ENCODE data around the gene MORN2.

Gene MORN2

DNA sequence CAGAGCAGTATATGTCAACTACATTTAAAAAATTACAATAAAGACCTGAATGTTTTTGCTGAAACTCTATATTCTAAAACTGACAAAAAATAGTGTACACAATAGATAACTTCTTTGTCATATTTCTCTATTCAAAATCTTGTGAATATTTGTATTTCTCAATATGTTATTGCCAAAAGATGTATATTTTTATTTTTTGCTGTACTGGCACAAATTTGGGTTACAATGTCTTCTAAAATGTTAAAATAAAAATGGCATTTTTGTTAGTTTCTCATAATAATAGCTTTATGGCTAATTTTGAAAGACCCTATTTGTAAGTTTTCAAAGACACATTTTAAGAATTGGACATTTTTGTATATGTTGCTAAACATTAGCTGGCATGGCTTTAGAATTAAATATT lies 13.3 kb downstream of the MORN2 start:
- Histone ChIP-seq H3K36me3 (ENCODE audit: control insufficient read depth, insufficient read depth, low read length) (no peaks in the 10 kb centered on the region), H3K9me3 (ENCODE audit: control insufficient read depth, insufficient read depth, low read length) (no peaks in the 10 kb centered on the region), H3K4me3 (ENCODE audit: low read length) (no peak overlapping the region), H3K27me3 (ENCODE audit: control insufficient read depth, insufficient read depth, low read length) (no peaks in the 10 kb centered on the region), H3K4me1 (ENCODE audit: control insufficient read depth, insufficient read depth, low read length) (no peaks in the 10 kb centered on the region), H3K27ac (ENCODE audit: low read length) (no peak overlapping the region)
- DNase-seq (ENCODE audit: low read depth, low spot score), result no peak

DNA sequence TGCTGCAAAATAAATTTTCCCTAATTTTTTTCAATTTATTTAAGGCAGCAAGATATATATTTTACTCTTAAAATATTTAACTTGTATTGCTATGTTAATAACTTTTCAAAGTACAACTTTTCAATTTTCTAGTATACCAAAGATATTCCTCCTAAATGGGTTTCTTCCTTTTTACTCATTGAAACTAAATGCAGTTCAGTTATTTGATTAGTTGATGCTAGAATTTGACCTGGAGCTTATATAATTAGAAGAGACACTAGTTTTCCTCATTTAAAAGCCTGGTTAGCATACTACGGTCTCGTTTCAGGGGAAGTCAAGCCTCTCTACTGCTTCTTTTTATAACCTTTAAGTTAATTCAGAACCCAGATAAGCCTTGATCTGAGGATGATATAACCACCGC lies 13.8 kb downstream of the MORN2 start, which contains the start of gene ARHGEF33:
TSS of gene ARHGEF33 (plus strand) at position 301 of the 400 bp plus-strand sequence. CDS start 29,573 bp downstream, outside the sequence.
- no peak within 1 kb of the TSS for H3K27ac ChIP-seq (ENCODE audit: low read length)
- H3K27me3 ChIP-seq (ENCODE audit: control insufficient read depth, insufficient read depth, low read length), result no peaks in the 10 kb centered on the region
- H3K4me1 ChIP-seq (ENCODE audit: control insufficient read depth, insufficient read depth, low read length), result no peaks in the 10 kb centered on the region
- WGBS (ENCODE audit: insufficient coverage, insufficient read length), result no CpG with 5 or more reads among the region's 3 CpGs
- no peak within 1 kb of the TSS for H3K4me3 ChIP-seq (ENCODE audit: low read length)
- H3K9me3 ChIP-seq (ENCODE audit: control insufficient read depth, insufficient read depth, low read length), result no peaks in the 10 kb centered on the region
- H3K36me3 ChIP-seq (ENCODE audit: control insufficient read depth, insufficient read depth, low read length), result no peaks in the 10 kb centered on the region
- DNase-seq (ENCODE audit: low read depth, low spot score), result no peak

DNA sequence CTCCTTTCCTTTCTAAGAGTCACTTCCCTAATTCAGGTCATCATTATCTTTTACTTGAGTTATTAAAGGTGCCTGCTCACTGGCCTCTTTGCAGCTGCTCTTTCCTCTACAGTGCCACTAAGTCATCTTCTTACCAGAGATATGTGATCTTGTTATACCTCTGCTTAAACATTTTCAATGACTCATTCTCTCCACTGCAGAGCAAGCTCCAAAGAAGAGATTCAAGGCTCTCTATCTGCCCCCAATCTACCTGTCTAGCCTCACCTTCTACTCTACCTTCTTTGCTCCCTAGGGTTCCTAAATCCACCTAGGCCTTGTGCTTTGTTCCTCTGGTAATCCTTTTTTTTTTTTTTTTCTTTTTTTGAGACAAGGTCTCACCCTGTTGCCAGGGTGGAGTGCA lies 17.0 kb downstream of the MORN2 start:
- Histone ChIP-seq H3K27me3 (ENCODE audit: control insufficient read depth, insufficient read depth, low read length) (no peaks in the 10 kb centered on the region), H3K4me1 (ENCODE audit: control insufficient read depth, insufficient read depth, low read length) (no peaks in the 10 kb centered on the region), H3K4me3 (ENCODE audit: low read length) (no peak overlapping the region), H3K27ac (ENCODE audit: low read length) (no peak overlapping the region), H3K36me3 (ENCODE audit: control insufficient read depth, insufficient read depth, low read length) (no peaks in the 10 kb centered on the region), H3K9me3 (ENCODE audit: control insufficient read depth, insufficient read depth, low read length) (no peaks in the 10 kb centered on the region)
- DNase-seq (ENCODE audit: low read depth, low spot score), result no peak

DNA sequence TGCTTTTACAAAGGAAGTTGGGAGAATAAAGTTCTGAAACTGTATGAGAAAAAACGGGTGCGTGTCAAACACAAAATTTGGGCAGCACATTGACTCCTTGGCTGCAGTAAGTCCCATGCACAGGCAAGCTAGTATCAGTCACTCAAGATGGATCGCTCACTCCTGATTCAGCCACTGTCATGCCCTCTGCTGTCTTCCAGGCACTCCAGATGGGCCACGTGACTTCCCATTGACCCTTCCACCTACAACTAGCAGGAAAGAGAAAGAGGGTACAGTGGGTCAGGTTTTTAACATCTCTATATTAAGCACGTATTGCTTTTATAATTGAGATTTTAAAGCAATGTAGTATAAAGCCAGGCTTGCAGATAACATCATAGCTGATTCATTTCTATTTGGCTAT lies 22.5 kb downstream of the MORN2 start:
- Histone ChIP-seq H3K27ac (ENCODE audit: low read length) (no peak overlapping the region), H3K27me3 (ENCODE audit: control insufficient read depth, insufficient read depth, low read length) (no peaks in the 10 kb centered on the region), H3K4me3 (ENCODE audit: low read length) (no peak overlapping the region), H3K9me3 (ENCODE audit: control insufficient read depth, insufficient read depth, low read length) (no peaks in the 10 kb centered on the region), H3K36me3 (ENCODE audit: control insufficient read depth, insufficient read depth, low read length) (no peaks in the 10 kb centered on the region), H3K4me1 (ENCODE audit: control insufficient read depth, insufficient read depth, low read length) (no peaks in the 10 kb centered on the region)
- no peak for DNase-seq (ENCODE audit: low read depth, low spot score)
- no CpG with 5 or more reads among the region's 5 CpGs for WGBS (ENCODE audit: insufficient coverage, insufficient read length)

DNA sequence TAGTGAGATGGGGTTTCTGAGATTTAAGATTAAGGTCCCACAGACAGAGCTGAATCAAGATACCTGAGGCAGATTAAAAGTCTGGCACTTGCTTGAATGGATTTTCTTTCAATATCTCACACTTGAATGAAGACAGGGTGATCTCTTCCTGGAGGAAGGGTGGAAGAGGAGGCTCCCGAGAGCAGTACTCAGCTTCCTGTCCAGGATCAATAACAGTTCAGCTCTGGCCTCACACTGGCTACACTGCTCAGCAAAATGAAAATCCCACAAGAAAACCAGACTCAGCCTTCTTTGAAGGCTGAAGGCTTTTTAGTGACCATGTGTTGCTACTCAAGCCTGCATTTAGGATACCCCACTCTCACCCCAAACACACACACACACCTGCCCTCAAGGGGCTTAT lies 24.9 kb downstream of the MORN2 start:
- WGBS (ENCODE audit: insufficient coverage, insufficient read length), result no CpG with 5 or more reads among the region's 1 CpG
- DNase-seq (ENCODE audit: low read depth, low spot score), result no peak
- H3K4me1 ChIP-seq (ENCODE audit: control insufficient read depth, insufficient read depth, low read length), result no peaks in the 10 kb centered on the region
- no peak overlapping the region for H3K27ac ChIP-seq (ENCODE audit: low read length)
- no peaks in the 10 kb centered on the region for H3K36me3 ChIP-seq (ENCODE audit: control insufficient read depth, insufficient read depth, low read length)
- H3K9me3 ChIP-seq (ENCODE audit: control insufficient read depth, insufficient read depth, low read length), result no peaks in the 10 kb centered on the region
- H3K4me3 ChIP-seq (ENCODE audit: low read length), result no peak overlapping the region
- H3K27me3 ChIP-seq (ENCODE audit: control insufficient read depth, insufficient read depth, low read length), result no peaks in the 10 kb centered on the region

DNA sequence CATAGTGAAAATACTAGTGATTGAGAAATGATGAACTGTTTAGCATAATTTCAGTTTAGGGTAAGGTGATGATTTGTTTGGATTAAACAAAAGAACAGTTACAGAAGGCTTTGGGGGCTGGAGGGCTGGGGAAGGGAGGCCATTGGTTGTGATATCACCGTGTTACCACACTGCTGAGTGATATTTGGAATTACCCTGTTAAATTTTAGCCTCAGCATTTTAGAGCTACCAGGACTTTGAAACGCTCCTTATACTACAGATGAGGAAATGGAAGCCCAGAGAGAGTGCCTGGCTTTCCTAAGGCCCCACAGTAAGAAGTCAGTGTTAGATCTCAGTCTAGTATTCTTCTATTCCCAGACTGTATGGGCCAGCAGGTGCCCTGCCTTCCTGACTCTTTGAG lies 29.5 kb downstream of the MORN2 start:
- Histone ChIP-seq H3K4me1 (ENCODE audit: control insufficient read depth, insufficient read depth, low read length) (no peaks in the 10 kb centered on the region), H3K27me3 (ENCODE audit: control insufficient read depth, insufficient read depth, low read length) (no peaks in the 10 kb centered on the region), H3K4me3 (ENCODE audit: low read length) (no peak overlapping the region), H3K9me3 (ENCODE audit: control insufficient read depth, insufficient read depth, low read length) (no peaks in the 10 kb centered on the region), H3K27ac (ENCODE audit: low read length) (no peak overlapping the region), H3K36me3 (ENCODE audit: control insufficient read depth, insufficient read depth, low read length) (no peaks in the 10 kb centered on the region)
- DNase-seq (ENCODE audit: low read depth, low spot score), result no peak
- no CpG with 5 or more reads among the region's 2 CpGs for WGBS (ENCODE audit: insufficient coverage, insufficient read length)

DNA sequence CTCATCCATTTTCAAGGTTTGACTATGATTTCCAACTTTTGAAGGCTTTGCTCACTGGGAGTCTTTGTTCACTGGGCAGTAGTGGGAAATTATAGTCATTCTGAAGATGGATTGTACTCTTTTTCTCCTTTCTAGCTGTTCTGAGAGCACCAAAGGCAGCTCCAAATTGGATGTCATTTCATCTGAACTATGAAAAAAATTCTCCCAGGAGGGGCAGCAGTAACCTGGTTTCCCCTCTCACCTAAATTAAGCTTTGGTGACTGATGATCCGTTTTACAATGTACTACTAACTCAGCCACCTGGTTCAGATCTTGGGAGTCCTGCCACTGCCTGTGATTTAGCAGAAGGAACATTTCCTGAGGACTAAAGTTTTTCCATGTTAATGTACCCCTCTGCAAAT lies 31.5 kb downstream of the MORN2 start:
- no peaks in the 10 kb centered on the region for H3K9me3 ChIP-seq (ENCODE audit: control insufficient read depth, insufficient read depth, low read length)
- no CpG with 5 or more reads among the region's 1 CpG for WGBS (ENCODE audit: insufficient coverage, insufficient read length)
- H3K36me3 ChIP-seq (ENCODE audit: control insufficient read depth, insufficient read depth, low read length), result no peaks in the 10 kb centered on the region
- no peak for DNase-seq (ENCODE audit: low read depth, low spot score)
- H3K4me3 ChIP-seq (ENCODE audit: low read length), result no peak overlapping the region
- no peak overlapping the region for H3K27ac ChIP-seq (ENCODE audit: low read length)
- H3K27me3 ChIP-seq (ENCODE audit: control insufficient read depth, insufficient read depth, low read length), result no peaks in the 10 kb centered on the region
- H3K4me1 ChIP-seq (ENCODE audit: control insufficient read depth, insufficient read depth, low read length), result no peaks in the 10 kb centered on the region

DNA sequence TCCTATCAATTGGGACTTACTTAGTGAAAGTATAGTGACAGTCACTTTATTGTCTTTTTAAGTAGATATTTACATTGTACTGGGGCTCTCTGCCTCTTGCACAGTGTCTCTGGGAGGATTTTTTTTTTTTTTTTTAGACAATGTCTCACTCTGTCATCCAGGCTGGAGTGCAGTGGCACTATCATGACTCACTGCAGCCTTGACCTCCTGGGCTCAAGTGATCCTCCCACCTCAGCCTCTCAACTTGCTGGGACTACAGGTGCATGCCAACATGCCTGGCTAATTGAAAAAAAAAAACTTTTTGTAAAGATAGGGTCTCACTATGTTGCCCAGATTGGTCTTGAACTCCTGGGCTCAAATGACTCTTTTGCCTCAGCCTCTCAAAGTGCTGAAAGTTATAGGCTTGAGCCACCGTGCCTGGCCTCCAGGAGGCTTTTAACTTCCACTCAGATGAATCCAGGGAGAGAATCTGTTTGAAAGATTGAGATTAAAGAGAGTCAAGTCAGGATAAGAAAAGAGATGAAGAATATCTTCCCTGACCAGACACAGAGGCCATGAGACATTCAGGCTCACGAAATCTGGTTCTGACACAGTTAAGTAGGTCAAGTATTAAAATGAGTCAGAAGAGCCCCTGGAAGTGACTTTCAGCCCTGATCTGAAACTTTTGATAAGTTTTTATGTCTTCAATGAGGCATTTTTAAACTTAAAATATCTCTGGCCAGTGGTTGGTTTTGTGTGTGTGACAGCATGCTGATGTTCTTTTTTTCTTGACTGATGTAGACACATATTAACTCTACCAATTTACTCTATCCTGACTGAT lies 32.2 kb downstream of the MORN2 start:
- WGBS (ENCODE audit: insufficient coverage, insufficient read length), result no CpG with 5 or more reads among the region's 2 CpGs
- no peak for DNase-seq (ENCODE audit: low read depth, low spot score)
- H3K9me3 ChIP-seq (ENCODE audit: control insufficient read depth, insufficient read depth, low read length), result no peaks in the 10 kb centered on the region
- no peak overlapping the region for H3K27ac ChIP-seq (ENCODE audit: low read length)
- no peaks in the 10 kb centered on the region for H3K4me1 ChIP-seq (ENCODE audit: control insufficient read depth, insufficient read depth, low read length)
- H3K4me3 ChIP-seq (ENCODE audit: low read length), result no peak overlapping the region
- H3K27me3 ChIP-seq (ENCODE audit: control insufficient read depth, insufficient read depth, low read length), result no peaks in the 10 kb centered on the region
- no peaks in the 10 kb centered on the region for H3K36me3 ChIP-seq (ENCODE audit: control insufficient read depth, insufficient read depth, low read length)

DNA sequence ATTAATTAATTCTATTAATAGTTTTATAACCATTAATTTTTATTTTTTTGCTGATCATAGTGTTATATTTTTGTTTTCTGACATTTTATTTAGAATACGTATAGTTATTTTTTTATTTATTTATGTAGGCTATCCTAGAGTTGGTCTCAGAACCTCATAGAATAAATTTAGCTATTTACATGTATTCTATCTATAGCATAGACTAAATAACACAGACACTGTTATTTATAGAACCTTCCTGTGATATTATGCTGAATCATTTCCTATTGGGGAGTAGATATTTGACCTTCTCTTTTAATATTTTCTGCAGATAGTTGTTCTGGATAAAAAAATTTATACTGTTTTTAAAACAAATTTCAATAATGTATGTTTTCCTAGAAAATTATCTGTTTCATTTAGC lies 34.1 kb downstream of the MORN2 start:
- Histone ChIP-seq H3K4me1 (ENCODE audit: control insufficient read depth, insufficient read depth, low read length) (no peaks in the 10 kb centered on the region), H3K27me3 (ENCODE audit: control insufficient read depth, insufficient read depth, low read length) (no peaks in the 10 kb centered on the region), H3K4me3 (ENCODE audit: low read length) (no peak overlapping the region), H3K9me3 (ENCODE audit: control insufficient read depth, insufficient read depth, low read length) (no peaks in the 10 kb centered on the region), H3K36me3 (ENCODE audit: control insufficient read depth, insufficient read depth, low read length) (no peaks in the 10 kb centered on the region), H3K27ac (ENCODE audit: low read length) (no peak overlapping the region)
- DNase-seq (ENCODE audit: low read depth, low spot score), result no peak
- WGBS (ENCODE audit: insufficient coverage, insufficient read length), result no CpG with 5 or more reads among the region's 1 CpG

DNA sequence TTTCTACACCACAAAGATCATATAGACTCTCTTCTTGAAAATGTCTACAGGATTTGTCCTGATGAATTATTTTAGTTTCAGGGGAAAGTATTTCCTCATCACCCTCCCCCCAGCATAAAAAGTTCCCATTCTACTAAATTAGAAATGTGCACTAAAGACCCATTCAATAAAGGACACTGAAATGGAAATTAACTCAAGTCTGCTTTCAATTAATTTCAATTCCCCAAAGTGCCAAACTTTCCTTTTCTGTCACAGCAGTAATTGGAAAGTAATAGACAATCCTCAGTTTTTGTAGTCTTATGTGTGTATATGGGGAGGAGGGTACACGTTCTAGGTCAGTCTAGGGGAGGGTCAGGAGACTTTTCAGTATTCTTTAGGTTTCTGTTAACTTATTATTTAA lies 35.4 kb downstream of the MORN2 start:
- WGBS (ENCODE audit: insufficient coverage, insufficient read length), result no CpG with 5 or more reads among the region's 1 CpG
- H3K4me3 ChIP-seq (ENCODE audit: low read length), result no peak overlapping the region

DNA sequence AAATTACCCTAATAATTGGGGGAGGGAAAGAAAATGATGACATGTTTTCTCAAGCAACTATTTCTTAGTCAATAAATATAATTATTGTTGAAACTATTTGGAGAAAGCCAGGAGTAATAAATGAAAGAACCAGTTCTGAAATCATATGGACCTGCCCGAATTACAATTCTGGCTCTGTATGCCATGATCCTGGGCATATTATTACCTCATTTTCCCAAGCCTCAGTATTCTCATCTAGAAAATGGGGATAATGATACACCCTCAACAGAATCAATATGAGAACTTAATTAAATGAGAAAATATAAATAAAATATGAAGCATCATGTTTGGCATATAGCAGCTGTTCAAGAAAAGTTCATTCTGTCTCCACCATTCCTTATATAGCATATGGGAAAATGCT lies 36.8 kb downstream of the MORN2 start:
- Histone ChIP-seq H3K27me3 (ENCODE audit: control insufficient read depth, insufficient read depth, low read length) (no peaks in the 10 kb centered on the region), H3K4me1 (ENCODE audit: control insufficient read depth, insufficient read depth, low read length) (no peaks in the 10 kb centered on the region), H3K36me3 (ENCODE audit: control insufficient read depth, insufficient read depth, low read length) (no peaks in the 10 kb centered on the region), H3K4me3 (ENCODE audit: low read length) (no peak overlapping the region), H3K9me3 (ENCODE audit: control insufficient read depth, insufficient read depth, low read length) (no peaks in the 10 kb centered on the region), H3K27ac (ENCODE audit: low read length) (no peak overlapping the region)
- WGBS (ENCODE audit: insufficient coverage, insufficient read length), result no CpG with 5 or more reads among the region's 1 CpG
- DNase-seq (ENCODE audit: low read depth, low spot score), result no peak

More for the DNA sequence above, 35.4 kb downstream of the MORN2 start:
- H3K27ac ChIP-seq (ENCODE audit: low read length), result no peak overlapping the region
- no peak for DNase-seq (ENCODE audit: low read depth, low spot score)
- H3K4me1 ChIP-seq (ENCODE audit: control insufficient read depth, insufficient read depth, low read length), result no peaks in the 10 kb centered on the region
- H3K9me3 ChIP-seq (ENCODE audit: control insufficient read depth, insufficient read depth, low read length), result no peaks in the 10 kb centered on the region
- no peaks in the 10 kb centered on the region for H3K27me3 ChIP-seq (ENCODE audit: control insufficient read depth, insufficient read depth, low read length)
- H3K36me3 ChIP-seq (ENCODE audit: control insufficient read depth, insufficient read depth, low read length), result no peaks in the 10 kb centered on the region

Measured in iPS DF 6.9 (cell line).